Measurements from ENCODE around the gene TMEM38B.
"Not testable (repeated sequence)": the region's sequence is repeated elsewhere in the genome, so short reads cannot be mapped to it uniquely, and the experiment has no call there.

- TF ChIP-seq CTCF, POLR2A, EP300 (IDR thresholded peaks at IDR 0.05): not testable (repeated sequence)
Measured at GRCh38 chr9:105747325-105747724, 53.0 kb downstream of the TMEM38B start.

All from gastroesophageal sphincter (tissue), 3 donors.